HepG2 (cell line): ENCODE data around the gene NKAIN2.

Experiments used
- DPF2 ChIP-seq: sonication (generic); formaldehyde crosslinking; IDR thresholded peaks from 2 replicates; pipeline ENCODE4 v1.4.0; 2020; ENCODE audit warnings: mild to moderate bottlenecking, low read depth, missing genetic modification reagents, borderline replicate concordance
- FOXP1 ChIP-seq, 2 experiments: fragments of 450-650 bp in 1 of 2; IDR thresholded peaks; 2 replicates each; pipeline ENCODE4 v1.6.1; 2017 to 2018; ENCODE audit warnings: antibody characterized with exemption in 1 of 2
- HDAC6 ChIP-seq: fragments of 200-600 bp; sonication (generic); IDR thresholded peaks from 2 replicates; pipeline ENCODE4 v1.7.0; 2017; ENCODE audit warnings: mild to moderate bottlenecking, antibody characterized with exemption, low read length, low read depth
- SMC3 ChIP-seq: IDR thresholded peaks from 2 replicates; pipeline ENCODE4 v1.6.1; 2011; ENCODE audit warnings: low read length, improper control_type of control experiment
- ZBTB43 ChIP-seq: sonication (generic); formaldehyde crosslinking; conservative IDR thresholded peaks from 2 replicates; pipeline ENCODE4 v1.4.0; 2020; ENCODE audit warnings: missing genetic modification reagents
- ZNF101 ChIP-seq: sonication (generic); formaldehyde crosslinking; IDR thresholded peaks from 2 replicates; pipeline ENCODE4 v1.4.0; 2020; ENCODE audit warnings: mild to moderate bottlenecking, low read depth, missing genetic modification reagents, borderline replicate concordance
- ZNF367 ChIP-seq: sonication (generic); formaldehyde crosslinking; IDR thresholded peaks from 2 replicates; pipeline ENCODE4 v1.4.0; 2020; ENCODE audit warnings: missing genetic modification reagents, borderline replicate concordance

GRCh38 chr6:124400261-124400999 is 596.8 kb downstream of the NKAIN2 start:
- TF ChIP-seq DPF2 (CRISPR knock-in tag) (no peak), ZNF367 (CRISPR knock-in tag) (no peak), SMC3 (no peak), ZNF101 (CRISPR knock-in tag) (no peak), HDAC6 (no peak), ZBTB43 (CRISPR knock-in tag) (no peak), FOXP1 (IDR thresholded peaks at IDR 0.05) (no peak), FOXP1 (CRISPR knock-in tag; IDR thresholded peaks at IDR 0.05) (no peak)
